GM12878 (cell line): Measurements from ENCODE around the gene BARHL1. TPM values are rescaled to one million over a fixed set of nuclear protein-coding genes. Genes with fewer than 3 reads are reported as not detected.

Experiments
- EED ChIP-seq: sonication (generic); IDR thresholded peaks from 2 replicates; pipeline ENCODE4 v1.6.1; 2016; ENCODE audit warnings: antibody characterized with exemption, low read depth
- RELA ChIP-seq: fragments of 450-650 bp; IDR thresholded peaks from 2 replicates; pipeline ENCODE4 v1.8.0; 2014; ENCODE audit warnings: borderline replicate concordance; ENCODE audit not compliant: partially characterized antibody
- ZNF622 ChIP-seq: fragments of 450-650 bp; IDR thresholded peaks from 2 replicates; pipeline ENCODE4 v1.6.1; 2017; ENCODE audit warnings: mild to moderate bottlenecking, inconsistent platforms
- polyA plus RNA-seq, 11 experiments: library from polyadenylated mRNA; depleted of rRNA in 4 of 11; unstranded in 6 of 11; stranded (reverse) in 5 of 11; fragments of >200 nt; fragmentation: Nextera tagmentation in 4 of 11; fragmentation: Illumina TruSeq in 1 of 11; extraction: Ambion mirVana in 4 of 11; extraction: Trizol in 1 of 11; gene quantifications; 1 replicate in 1 of 11; 2 replicates in 10 of 11; pipeline versions ENCODE4 v1.2.1 to v1.2.3, GENCODE V29; 2011 to 2016; ENCODE audit warnings: inconsistent platforms in 2 of 11, missing spikeins in 2 of 11, low read depth in 1 of 11
- total RNA-seq, 4 experiments: library from RNA; depleted of rRNA in 3 of 4; stranded (reverse); fragments of >200 nt in 3 of 4; fragmentation: Illumina TruSeq in 1 of 4; extraction: Trizol in 1 of 4; gene quantifications; 2 replicates each; pipeline versions ENCODE4 v1.2.1 to v1.2.3, GENCODE V29; 2013 to 2021
- TF ChIP-seq, protein P1 (sequence below): fragments of 450-650 bp; IDR thresholded peaks from 2 replicates; pipeline ENCODE4 v1.6.1; 2017; ENCODE audit warnings: mild to moderate bottlenecking
- TF ChIP-seq, protein P2 (sequence below): fragments of 450-650 bp; IDR thresholded peaks from 2 replicates; pipeline ENCODE4 v1.6.1; 2017; ENCODE audit warnings: mild to moderate bottlenecking, moderate library complexity
- TF ChIP-seq, protein P3 (sequence below): fragments of 450-650 bp; conservative IDR thresholded peaks from 2 replicates; pipeline ENCODE4 v1.6.1; 2017; ENCODE audit warnings: mild to moderate bottlenecking, moderate library complexity

The BARHL1 gene
- total and polyA plus RNA-seq, 10 of the 15 experiments (the other 5 are each of a cell fraction or from before 2014, with no cell fraction given): not detected

DNA sequence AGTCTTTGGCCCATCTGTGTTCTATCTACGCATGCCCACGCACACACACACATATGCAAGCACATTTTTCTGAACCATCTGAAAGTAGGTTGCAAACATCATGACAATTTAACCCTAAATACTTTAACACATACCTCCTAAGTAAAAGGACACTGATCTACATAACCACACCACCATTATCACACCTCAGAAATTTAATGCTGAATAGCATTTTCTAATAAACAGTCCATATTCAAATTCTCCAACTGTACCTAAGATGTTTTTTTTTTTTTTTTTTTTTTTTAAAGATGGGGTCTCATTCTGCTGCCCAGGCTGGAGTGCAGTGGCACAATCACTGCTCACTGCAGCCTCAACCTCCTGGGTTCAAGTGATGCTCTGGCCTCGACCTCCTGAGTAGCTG is 51.9 kb downstream of the BARHL1 start (continued):
- TF ChIP-seq, protein P1, sequence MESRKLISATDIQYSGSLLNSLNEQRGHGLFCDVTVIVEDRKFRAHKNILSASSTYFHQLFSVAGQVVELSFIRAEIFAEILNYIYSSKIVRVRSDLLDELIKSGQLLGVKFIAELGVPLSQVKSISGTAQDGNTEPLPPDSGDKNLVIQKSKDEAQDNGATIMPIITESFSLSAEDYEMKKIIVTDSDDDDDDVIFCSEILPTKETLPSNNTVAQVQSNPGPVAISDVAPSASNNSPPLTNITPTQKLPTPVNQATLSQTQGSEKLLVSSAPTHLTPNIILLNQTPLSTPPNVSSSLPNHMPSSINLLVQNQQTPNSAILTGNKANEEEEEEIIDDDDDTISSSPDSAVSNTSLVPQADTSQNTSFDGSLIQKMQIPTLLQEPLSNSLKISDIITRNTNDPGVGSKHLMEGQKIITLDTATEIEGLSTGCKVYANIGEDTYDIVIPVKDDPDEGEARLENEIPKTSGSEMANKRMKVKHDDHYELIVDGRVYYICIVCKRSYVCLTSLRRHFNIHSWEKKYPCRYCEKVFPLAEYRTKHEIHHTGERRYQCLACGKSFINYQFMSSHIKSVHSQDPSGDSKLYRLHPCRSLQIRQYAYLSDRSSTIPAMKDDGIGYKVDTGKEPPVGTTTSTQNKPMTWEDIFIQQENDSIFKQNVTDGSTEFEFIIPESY: no peak
- TF ChIP-seq, protein P2, sequence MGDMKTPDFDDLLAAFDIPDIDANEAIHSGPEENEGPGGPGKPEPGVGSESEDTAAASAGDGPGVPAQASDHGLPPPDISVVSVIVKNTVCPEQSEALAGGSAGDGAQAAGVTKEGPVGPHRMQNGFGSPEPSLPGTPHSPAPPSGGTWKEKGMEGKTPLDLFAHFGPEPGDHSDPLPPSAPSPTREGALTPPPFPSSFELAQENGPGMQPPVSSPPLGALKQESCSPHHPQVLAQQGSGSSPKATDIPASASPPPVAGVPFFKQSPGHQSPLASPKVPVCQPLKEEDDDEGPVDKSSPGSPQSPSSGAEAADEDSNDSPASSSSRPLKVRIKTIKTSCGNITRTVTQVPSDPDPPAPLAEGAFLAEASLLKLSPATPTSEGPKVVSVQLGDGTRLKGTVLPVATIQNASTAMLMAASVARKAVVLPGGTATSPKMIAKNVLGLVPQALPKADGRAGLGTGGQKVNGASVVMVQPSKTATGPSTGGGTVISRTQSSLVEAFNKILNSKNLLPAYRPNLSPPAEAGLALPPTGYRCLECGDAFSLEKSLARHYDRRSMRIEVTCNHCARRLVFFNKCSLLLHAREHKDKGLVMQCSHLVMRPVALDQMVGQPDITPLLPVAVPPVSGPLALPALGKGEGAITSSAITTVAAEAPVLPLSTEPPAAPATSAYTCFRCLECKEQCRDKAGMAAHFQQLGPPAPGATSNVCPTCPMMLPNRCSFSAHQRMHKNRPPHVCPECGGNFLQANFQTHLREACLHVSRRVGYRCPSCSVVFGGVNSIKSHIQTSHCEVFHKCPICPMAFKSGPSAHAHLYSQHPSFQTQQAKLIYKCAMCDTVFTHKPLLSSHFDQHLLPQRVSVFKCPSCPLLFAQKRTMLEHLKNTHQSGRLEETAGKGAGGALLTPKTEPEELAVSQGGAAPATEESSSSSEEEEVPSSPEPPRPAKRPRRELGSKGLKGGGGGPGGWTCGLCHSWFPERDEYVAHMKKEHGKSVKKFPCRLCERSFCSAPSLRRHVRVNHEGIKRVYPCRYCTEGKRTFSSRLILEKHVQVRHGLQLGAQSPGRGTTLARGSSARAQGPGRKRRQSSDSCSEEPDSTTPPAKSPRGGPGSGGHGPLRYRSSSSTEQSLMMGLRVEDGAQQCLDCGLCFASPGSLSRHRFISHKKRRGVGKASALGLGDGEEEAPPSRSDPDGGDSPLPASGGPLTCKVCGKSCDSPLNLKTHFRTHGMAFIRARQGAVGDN: no peak
- TF ChIP-seq RELA (no peak), EED (no peak), ZNF622 (no peak)
- TF ChIP-seq, protein P3, sequence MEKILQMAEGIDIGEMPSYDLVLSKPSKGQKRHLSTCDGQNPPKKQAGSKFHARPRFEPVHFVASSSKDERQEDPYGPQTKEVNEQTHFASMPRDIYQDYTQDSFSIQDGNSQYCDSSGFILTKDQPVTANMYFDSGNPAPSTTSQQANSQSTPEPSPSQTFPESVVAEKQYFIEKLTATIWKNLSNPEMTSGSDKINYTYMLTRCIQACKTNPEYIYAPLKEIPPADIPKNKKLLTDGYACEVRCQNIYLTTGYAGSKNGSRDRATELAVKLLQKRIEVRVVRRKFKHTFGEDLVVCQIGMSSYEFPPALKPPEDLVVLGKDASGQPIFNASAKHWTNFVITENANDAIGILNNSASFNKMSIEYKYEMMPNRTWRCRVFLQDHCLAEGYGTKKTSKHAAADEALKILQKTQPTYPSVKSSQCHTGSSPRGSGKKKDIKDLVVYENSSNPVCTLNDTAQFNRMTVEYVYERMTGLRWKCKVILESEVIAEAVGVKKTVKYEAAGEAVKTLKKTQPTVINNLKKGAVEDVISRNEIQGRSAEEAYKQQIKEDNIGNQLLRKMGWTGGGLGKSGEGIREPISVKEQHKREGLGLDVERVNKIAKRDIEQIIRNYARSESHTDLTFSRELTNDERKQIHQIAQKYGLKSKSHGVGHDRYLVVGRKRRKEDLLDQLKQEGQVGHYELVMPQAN: no peak
